A673 (cell line): ENCODE data around the gene NAA38.

Experiments
- CTCF ChIP-seq: fragments of 300-800, 200-600 bp; sonication (generic); conservative IDR thresholded peaks from 2 replicates; pipeline ENCODE4 v1.5.1; 2017; ENCODE audit warnings: low read depth, mild to moderate bottlenecking, antibody characterized with exemption, low read length, moderate library complexity, mixed read lengths
- EZH2 ChIP-seq: fragments of 200-600 bp; sonication (generic); IDR thresholded peaks from 2 replicates; pipeline ENCODE4 v1.6.1; 2017; ENCODE audit warnings: borderline replicate concordance, low read depth, mild to moderate bottlenecking, mixed read lengths, antibody characterized with exemption, low read length; ENCODE audit not compliant: poor library complexity, severe bottlenecking

- TF ChIP-seq CTCF (no peak), EZH2 (no peak)
These were observed 20.9 kb upstream of the NAA38 start for GRCh38 chr17:7878234-7878633.
